ENCODE data around the gene RGS6.

Gene RGS6

GRCh38 chr14:72560889-72561493, 628.8 kb downstream of the RGS6 start:
- DNase-seq = no peak

- DNase-seq = no peak
Observed at GRCh38 chr14:72562300-72562699, 630.1 kb downstream of the RGS6 start.

- no peak for DNase-seq
Observed at GRCh38 chr14:72563676-72564075, 631.4 kb downstream of the RGS6 start.

- no peak for DNase-seq
Observed at GRCh38 chr14:72565149-72565559, 632.9 kb downstream of the RGS6 start.

GRCh38 chr14:72565917-72566316, 633.7 kb downstream of the RGS6 start:
- no peak for DNase-seq

- DNase-seq = no peak
Observed at GRCh38 chr14:72567226-72567625, 635.0 kb downstream of the RGS6 start.

GRCh38 chr14:72568296-72568992, 636.2 kb downstream of the RGS6 start:
- no peak for DNase-seq

- DNase-seq = no peak
Observed at GRCh38 chr14:72573725-72574417, 641.6 kb downstream of the RGS6 start.

GRCh38 chr14:72574715-72575114, 642.5 kb downstream of the RGS6 start:
- no peak for DNase-seq

GRCh38 chr14:72576258-72576657, 644.0 kb downstream of the RGS6 start:
- no peak for DNase-seq

GRCh38 chr14:72577521-72577920, 645.3 kb downstream of the RGS6 start:
- DNase-seq = no peak

GRCh38 chr14:72578514-72578913, 646.3 kb downstream of the RGS6 start:
- no peak for DNase-seq

GRCh38 chr14:72582582-72582981, 650.4 kb downstream of the RGS6 start:
- no peak for DNase-seq

- no peak for DNase-seq
Observed at GRCh38 chr14:72583316-72584272, 651.4 kb downstream of the RGS6 start.

- no peak for DNase-seq
Observed at GRCh38 chr14:72588521-72588920, 656.3 kb downstream of the RGS6 start.

GRCh38 chr14:72589652-72590051, 657.4 kb downstream of the RGS6 start:
- DNase-seq = no peak

GRCh38 chr14:72590577-72590976, 658.3 kb downstream of the RGS6 start:
- no peak for DNase-seq

GRCh38 chr14:72591391-72591790, 659.2 kb downstream of the RGS6 start:
- no peak for DNase-seq

GRCh38 chr14:72594099-72594901, 662.1 kb downstream of the RGS6 start:
- no peak for DNase-seq

- no peak for DNase-seq
Observed at GRCh38 chr14:72595152-72595862, 663.1 kb downstream of the RGS6 start.

All from NCI-H2107 (cell line).